Mesothelial cell of epicardium (in vitro differentiated cells): ENCODE data around the gene ATP9A. TPM values are rescaled to one million over a fixed set of nuclear protein-coding genes. Genes with fewer than 3 reads are reported as not detected.

Source experiments
- DNase-seq, 2 experiments: peaks; one replicate each; pipeline ENCODE4 v3.0.0; 2021; ENCODE audit warnings: low spot score in 2 of 2; ENCODE audit not compliant: unreplicated experiment in 2 of 2
- H3K27ac Mint-ChIP-seq: 2 replicates; pipeline ENCODE4 v1.8.0; 2021; ENCODE audit warnings: mixed read lengths
- H3K27me3 Mint-ChIP-seq: 2 replicates; pipeline ENCODE4 v1.8.0; 2021; ENCODE audit warnings: low read depth, mixed read lengths
- H3K36me3 Mint-ChIP-seq: 2 replicates; pipeline ENCODE4 v1.8.0; 2021; ENCODE audit warnings: mixed read lengths
- H3K4me1 Mint-ChIP-seq: 2 replicates; pipeline ENCODE4 v1.8.0; 2021; ENCODE audit warnings: mixed read lengths
- H3K4me3 Mint-ChIP-seq: 2 replicates; pipeline ENCODE4 v1.8.0; 2021; ENCODE audit warnings: mild to moderate bottlenecking, moderate library complexity, mixed read lengths
- H3K9me3 Mint-ChIP-seq: 2 replicates; pipeline ENCODE4 v1.8.0; 2021; ENCODE audit warnings: mixed read lengths
- total RNA-seq: library from RNA; stranded (reverse); gene quantifications from 3 replicates; pipeline ENCODE4 v1.2.1, GENCODE V29; 2021
- TF ChIP-seq, protein P1 (sequence below): fragments of 200-600 bp; sonication (generic); IDR thresholded peaks from one replicate; pipeline ENCODE4 v1.5.0; 2021; ENCODE audit warnings: antibody characterized with exemption; ENCODE audit not compliant: unreplicated experiment

Gene ATP9A
- total RNA-seq, 1 donor from 2014 or later: 80.0 TPM

DNA sequence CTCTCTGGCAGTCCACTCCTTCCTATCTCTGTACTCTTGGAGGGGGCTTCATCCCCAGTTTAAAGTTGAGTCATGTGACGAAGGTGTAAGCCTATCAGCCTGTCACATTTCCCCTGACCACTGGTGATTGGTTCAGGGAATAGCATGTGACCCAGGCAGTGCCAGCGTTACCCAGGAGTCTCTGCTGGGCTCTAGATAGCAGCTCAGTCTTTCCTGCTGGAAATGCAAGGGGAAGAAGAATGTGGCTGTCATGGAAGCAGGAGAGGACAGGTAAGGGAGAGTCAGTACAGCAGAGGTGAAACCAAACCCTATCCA, 190.1 kb downstream of the ATP9A start:
- Mint-ChIP-seq H3K4me3 (no peak overlapping the region), H3K4me1 (no peaks in the 10 kb centered on the region), H3K27ac (no peak overlapping the region), H3K36me3 (no peaks in the 10 kb centered on the region), H3K27me3 (no peaks in the 10 kb centered on the region), H3K9me3 (peaks cover 6% of the 10 kb centered on the region)
- no peak for DNase-seq
- TF ChIP-seq, protein P1, sequence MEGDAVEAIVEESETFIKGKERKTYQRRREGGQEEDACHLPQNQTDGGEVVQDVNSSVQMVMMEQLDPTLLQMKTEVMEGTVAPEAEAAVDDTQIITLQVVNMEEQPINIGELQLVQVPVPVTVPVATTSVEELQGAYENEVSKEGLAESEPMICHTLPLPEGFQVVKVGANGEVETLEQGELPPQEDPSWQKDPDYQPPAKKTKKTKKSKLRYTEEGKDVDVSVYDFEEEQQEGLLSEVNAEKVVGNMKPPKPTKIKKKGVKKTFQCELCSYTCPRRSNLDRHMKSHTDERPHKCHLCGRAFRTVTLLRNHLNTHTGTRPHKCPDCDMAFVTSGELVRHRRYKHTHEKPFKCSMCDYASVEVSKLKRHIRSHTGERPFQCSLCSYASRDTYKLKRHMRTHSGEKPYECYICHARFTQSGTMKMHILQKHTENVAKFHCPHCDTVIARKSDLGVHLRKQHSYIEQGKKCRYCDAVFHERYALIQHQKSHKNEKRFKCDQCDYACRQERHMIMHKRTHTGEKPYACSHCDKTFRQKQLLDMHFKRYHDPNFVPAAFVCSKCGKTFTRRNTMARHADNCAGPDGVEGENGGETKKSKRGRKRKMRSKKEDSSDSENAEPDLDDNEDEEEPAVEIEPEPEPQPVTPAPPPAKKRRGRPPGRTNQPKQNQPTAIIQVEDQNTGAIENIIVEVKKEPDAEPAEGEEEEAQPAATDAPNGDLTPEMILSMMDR: no peak

DNA sequence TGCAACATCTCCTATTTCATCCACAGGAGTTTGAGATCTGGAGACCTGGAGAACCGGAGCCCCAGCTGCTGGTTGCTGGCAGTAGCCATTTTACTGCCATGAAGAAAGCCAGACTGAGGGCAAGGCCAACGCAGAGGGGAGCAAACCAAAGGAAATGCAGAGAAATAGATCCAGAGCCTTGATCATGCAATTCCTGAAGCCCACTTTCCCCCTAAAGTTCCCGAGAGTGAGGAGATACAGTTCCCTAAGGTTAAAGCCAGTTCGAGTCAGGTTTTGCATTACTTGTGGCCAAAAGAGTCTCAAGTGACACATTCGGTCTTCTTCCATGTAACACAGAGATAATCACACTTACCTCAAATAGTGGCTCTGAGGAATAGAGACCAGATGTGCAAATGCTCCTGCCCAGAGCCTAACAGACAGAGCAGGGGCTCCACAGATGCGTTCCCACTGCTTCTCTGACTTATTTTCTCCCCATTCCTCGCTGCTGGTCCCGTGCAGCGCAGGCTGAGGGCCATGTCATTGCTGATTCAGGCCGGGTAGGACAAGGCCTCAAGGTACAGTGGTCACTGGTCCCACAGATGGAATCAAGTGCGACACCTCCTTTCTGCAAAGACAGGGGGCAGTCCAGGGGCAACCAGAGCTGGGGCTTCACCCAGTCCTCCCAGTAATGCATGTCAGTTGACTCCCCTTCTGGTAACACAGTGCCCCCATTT, 190.6 kb downstream of the ATP9A start:
- Mint-ChIP-seq H3K4me1 (no peaks in the 10 kb centered on the region), H3K9me3 (peaks cover 6% of the 10 kb centered on the region), H3K27me3 (no peaks in the 10 kb centered on the region), H3K36me3 (no peaks in the 10 kb centered on the region), H3K4me3 (no peak overlapping the region), H3K27ac (no peak overlapping the region)
- DNase-seq: no peak
- TF ChIP-seq, protein P1: no peak

DNA sequence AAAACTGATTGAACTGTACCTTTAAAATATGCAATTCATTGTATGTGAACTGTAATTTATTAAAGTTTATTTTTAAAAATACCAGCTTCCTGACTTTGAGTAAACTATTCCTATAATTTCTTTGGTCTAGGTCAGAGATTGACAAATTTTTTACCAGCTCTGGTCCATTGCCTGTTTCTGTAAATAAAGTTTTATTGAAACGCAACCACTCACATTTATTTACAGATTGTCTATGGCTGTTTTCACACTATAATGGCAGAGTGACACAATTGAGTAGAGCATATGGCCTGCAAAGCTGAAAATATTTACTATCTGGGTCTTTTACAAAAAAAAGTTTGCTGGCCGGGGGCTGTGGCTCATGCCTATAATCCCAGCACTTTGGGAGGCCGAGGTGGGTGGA, 192.7 kb downstream of the ATP9A start:
- Mint-ChIP-seq H3K27ac (no peak overlapping the region), H3K27me3 (no peaks in the 10 kb centered on the region), H3K9me3 (peaks cover 6% of the 10 kb centered on the region), H3K36me3 (no peaks in the 10 kb centered on the region), H3K4me1 (peaks cover 2% of the 10 kb centered on the region), H3K4me3 (no peak overlapping the region)
- TF ChIP-seq, protein P1: no peak
- no peak for DNase-seq

GRCh38 chr20:51574248-51575033, 193.7 kb downstream of the ATP9A start:
- H3K27me3 Mint-ChIP-seq: no peaks in the 10 kb centered on the region
- DNase-seq: no peak
- no peak overlapping the region for H3K4me3 Mint-ChIP-seq
- H3K9me3 Mint-ChIP-seq: peaks cover 6% of the 10 kb centered on the region
- TF ChIP-seq, protein P1: no peak
- peaks cover 2% of the 10 kb centered on the region for H3K4me1 Mint-ChIP-seq
- H3K36me3 Mint-ChIP-seq: no peaks in the 10 kb centered on the region
- H3K27ac Mint-ChIP-seq: no peak overlapping the region

- Mint-ChIP-seq H3K27me3 (no peaks in the 10 kb centered on the region), H3K36me3 (no peaks in the 10 kb centered on the region), H3K4me1 (peaks cover 2% of the 10 kb centered on the region), H3K4me3 (no peak overlapping the region), H3K27ac (no peak overlapping the region), H3K9me3 (peaks cover 8% of the 10 kb centered on the region)
- TF ChIP-seq, protein P1: no peak
- DNase-seq: no peak
Observed at GRCh38 chr20:51573576-51574243, 194.5 kb downstream of the ATP9A start.
